Liver (tissue), 9 donors: ENCODE measurements around the gene LRRC71. TPM values are rescaled to one million over a fixed set of nuclear protein-coding genes. Genes with fewer than 3 reads are reported as not detected.

Experiments
- DNase-seq: peaks from one replicate; pipeline ENCODE4 v3.0.0-alpha.2; 2017; ENCODE audit warnings: low spot score
- H3K27ac ChIP-seq, 2 donors: one replicate each; pipeline ENCODE4 v1.7.0; 2013; ENCODE audit warnings: inconsistent platforms in 2 of 2, low read length in 2 of 2, control low read depth in 1 of 2, low read depth in 1 of 2, mild to moderate bottlenecking in 1 of 2
- H3K27me3 ChIP-seq, 4 donors: one replicate each; pipeline versions ENCODE4 v1.6.1 to v1.7.0; 2013; ENCODE audit warnings: low read length in 3 of 4, inconsistent platforms in 1 of 4, mild to moderate bottlenecking in 1 of 4, moderate library complexity in 1 of 4; ENCODE audit not compliant: control insufficient read depth in 4 of 4, insufficient read depth in 4 of 4
- H3K36me3 ChIP-seq, 4 donors: one replicate each; pipeline versions ENCODE4 v1.6.1 to v1.7.0; 2013; ENCODE audit warnings: low read length in 3 of 4, mild to moderate bottlenecking in 3 of 4, low read depth in 1 of 4, moderate library complexity in 1 of 4; ENCODE audit not compliant: control insufficient read depth in 4 of 4, insufficient read depth in 3 of 4
- H3K4me1 ChIP-seq, 4 donors: one replicate each; pipeline versions ENCODE4 v1.6.1 to v1.7.0; 2013; ENCODE audit warnings: low read length in 3 of 4, mild to moderate bottlenecking in 3 of 4, moderate library complexity in 1 of 4; ENCODE audit not compliant: control insufficient read depth in 4 of 4, insufficient read depth in 4 of 4
- H3K4me3 ChIP-seq, 3 donors: one replicate each; pipeline versions ENCODE4 v1.6.1 to v1.7.0; 2013; ENCODE audit warnings: low read length in 3 of 3, control low read depth in 1 of 3, low read depth in 1 of 3, mild to moderate bottlenecking in 1 of 3
- H3K9ac ChIP-seq, 2 donors: one replicate each; pipeline ENCODE4 v1.7.0; 2013; ENCODE audit warnings: low read length in 2 of 2, mild to moderate bottlenecking in 2 of 2, moderate library complexity in 2 of 2, control low read depth in 1 of 2, low read depth in 1 of 2
- H3K9me3 ChIP-seq, 4 donors: one replicate each; pipeline versions ENCODE4 v1.6.1 to v1.7.0; 2013; ENCODE audit warnings: low read length in 3 of 4; ENCODE audit not compliant: control insufficient read depth in 4 of 4
- EGR1 ChIP-seq, 2 donors: IDR thresholded peaks; 2 replicates each; pipeline ENCODE4 v1.6.1; 2016 to 2018; ENCODE audit warnings: antibody characterized with exemption in 2 of 2, low read depth in 2 of 2
- FOXA1 ChIP-seq: IDR thresholded peaks from 2 replicates; pipeline ENCODE4 v1.6.1; 2016; ENCODE audit warnings: antibody characterized with exemption
- FOXA2 ChIP-seq: IDR thresholded peaks from 2 replicates; pipeline ENCODE4 v1.6.1; 2016; ENCODE audit warnings: antibody characterized with exemption
- GABPA ChIP-seq, 2 donors: IDR thresholded peaks in 1 of 2; conservative IDR thresholded peaks in 1 of 2; 2 replicates each; pipeline ENCODE4 v1.6.1; 2016; ENCODE audit warnings: antibody characterized with exemption in 2 of 2, mild to moderate bottlenecking in 1 of 2, moderate library complexity in 1 of 2
- HNF4A ChIP-seq, 2 donors: conservative IDR thresholded peaks; 2 replicates each; pipeline ENCODE4 v1.6.1; 2016; ENCODE audit warnings: antibody characterized with exemption in 2 of 2, mild to moderate bottlenecking in 2 of 2
- HNF4G ChIP-seq: IDR thresholded peaks from 2 replicates; pipeline ENCODE4 v1.6.1; 2016; ENCODE audit warnings: antibody characterized with exemption
- JUND ChIP-seq, 2 donors: IDR thresholded peaks; 2 replicates each; pipeline ENCODE4 v1.6.1; 2016; ENCODE audit warnings: antibody characterized with exemption in 2 of 2
- NR2F2 ChIP-seq: IDR thresholded peaks from 2 replicates; pipeline ENCODE4 v1.6.1; 2016; ENCODE audit warnings: antibody characterized with exemption
- RXRA ChIP-seq, 2 donors: IDR thresholded peaks; 2 replicates each; pipeline ENCODE4 v1.6.1; 2017 to 2018; ENCODE audit warnings: antibody characterized with exemption in 2 of 2, mild to moderate bottlenecking in 1 of 2
- SP1 ChIP-seq: IDR thresholded peaks from 2 replicates; pipeline ENCODE4 v1.6.1; 2018; ENCODE audit warnings: antibody characterized with exemption, mild to moderate bottlenecking
- TAF1 ChIP-seq: conservative IDR thresholded peaks from 2 replicates; pipeline ENCODE4 v1.6.1; 2016; ENCODE audit warnings: antibody characterized with exemption, mild to moderate bottlenecking
- YY1 ChIP-seq: IDR thresholded peaks from 2 replicates; pipeline ENCODE4 v1.6.1; 2016; ENCODE audit warnings: antibody characterized with exemption, mild to moderate bottlenecking
- WGBS: extraction: QIAGEN DNeasy Blood & Tissue Kit; methylation state at CpG from one replicate; pipeline ENCODE4 v1.1.7; 2013; 5-methylcytosine and 5-hydroxymethylcytosine counted together
- polyA plus RNA-seq, 2 donors: library from polyadenylated mRNA; stranded (reverse) in 1 of 2; unstranded in 1 of 2; fragments of 200-250 nt in 1 of 2; fragments of >200 nt in 1 of 2; fragmentation: Nextera tagmentation in 1 of 2; extraction: Ambion mirVana in 1 of 2; gene quantifications; one replicate each; pipeline versions ENCODE4 v1.2.1 to v1.2.3, GENCODE V29; 2013 to 2015
- total RNA-seq, 2 donors: library from RNA; depleted of rRNA; stranded (reverse); fragments of >200 nt; gene quantifications; one replicate each; pipeline ENCODE4 v1.2.3, GENCODE V29; 2014
- TF ChIP-seq, protein P1 (sequence below): IDR thresholded peaks from 2 replicates; pipeline ENCODE4 v1.6.1; 2016; ENCODE audit warnings: antibody characterized with exemption
- TF ChIP-seq, protein P2 (sequence below): IDR thresholded peaks from 2 replicates; pipeline ENCODE4 v1.6.1; 2016; ENCODE audit warnings: antibody characterized with exemption
- TF ChIP-seq, protein P3 (sequence below): IDR thresholded peaks from 2 replicates; pipeline ENCODE4 v1.6.1; 2016; ENCODE audit warnings: antibody characterized with exemption, mild to moderate bottlenecking
- TF ChIP-seq, protein P4 (sequence below): IDR thresholded peaks from 2 replicates; pipeline ENCODE4 v1.6.1; 2016; ENCODE audit warnings: antibody characterized with exemption
- TF ChIP-seq, protein P5 (sequence below): fragments of 150-350 bp; IDR thresholded peaks from 2 replicates; pipeline ENCODE4 v1.5.1; 2017; ENCODE audit warnings: improper control_type of control experiment, low read depth, low read length; ENCODE audit not compliant: missing input control
- donor health status: healthy.
- donor health status: healthy.
- donor health status: healthy.
- donor health status: healthy.
- donor health status: healthy.

LRRC71 gene
- total and polyA plus RNA-seq, 4 donors: 0.10 TPM; not detected in 3

DNA sequence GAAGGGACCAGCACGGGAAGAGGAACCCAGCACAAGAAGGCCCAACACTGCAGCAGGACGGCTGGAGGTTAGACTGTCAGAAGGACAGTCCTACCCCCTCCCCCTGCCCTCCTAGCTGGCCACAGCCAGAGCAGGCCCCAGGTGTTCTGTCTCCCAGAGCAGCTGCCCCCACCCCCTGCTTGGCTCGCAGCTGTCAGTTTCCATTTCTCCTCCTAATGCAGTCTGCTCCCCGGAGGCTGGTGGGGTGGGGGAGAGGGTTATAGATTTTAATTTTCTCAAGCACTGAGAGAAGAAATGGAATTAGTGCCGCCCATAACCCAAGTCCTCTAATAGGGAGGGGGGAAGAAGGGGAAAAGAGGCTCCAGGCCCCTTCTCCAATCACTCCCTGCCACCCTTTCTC, 40.0 kb upstream of the LRRC71 start:
- Histone ChIP-seq H3K4me3 (no peak overlapping the region), H3K36me3 (no peaks in the 10 kb centered on the region), H3K4me1 (no peaks in the 10 kb centered on the region), H3K27ac (no peak overlapping the region), H3K9ac (no peak overlapping the region), H3K9me3 (no peaks in the 10 kb centered on the region), H3K27me3 (no peaks in the 10 kb centered on the region)
- WGBS: 73% methylated on average over 5 of the region's 5 CpGs
- TF ChIP-seq NR2F2 (no peak), FOXA1 (no peak), HNF4A (conservative IDR thresholded peaks at IDR 0.05) (no peak), YY1 (no peak), RXRA (IDR thresholded peaks at IDR 0.05) (no peak), TAF1 (no peak)
- TF ChIP-seq, protein P1, sequence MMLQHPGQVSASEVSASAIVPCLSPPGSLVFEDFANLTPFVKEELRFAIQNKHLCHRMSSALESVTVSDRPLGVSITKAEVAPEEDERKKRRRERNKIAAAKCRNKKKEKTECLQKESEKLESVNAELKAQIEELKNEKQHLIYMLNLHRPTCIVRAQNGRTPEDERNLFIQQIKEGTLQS: no peak
- TF ChIP-seq, protein P2, sequence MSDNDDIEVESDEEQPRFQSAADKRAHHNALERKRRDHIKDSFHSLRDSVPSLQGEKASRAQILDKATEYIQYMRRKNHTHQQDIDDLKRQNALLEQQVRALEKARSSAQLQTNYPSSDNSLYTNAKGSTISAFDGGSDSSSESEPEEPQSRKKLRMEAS: no peak
- TF ChIP-seq, protein P3, sequence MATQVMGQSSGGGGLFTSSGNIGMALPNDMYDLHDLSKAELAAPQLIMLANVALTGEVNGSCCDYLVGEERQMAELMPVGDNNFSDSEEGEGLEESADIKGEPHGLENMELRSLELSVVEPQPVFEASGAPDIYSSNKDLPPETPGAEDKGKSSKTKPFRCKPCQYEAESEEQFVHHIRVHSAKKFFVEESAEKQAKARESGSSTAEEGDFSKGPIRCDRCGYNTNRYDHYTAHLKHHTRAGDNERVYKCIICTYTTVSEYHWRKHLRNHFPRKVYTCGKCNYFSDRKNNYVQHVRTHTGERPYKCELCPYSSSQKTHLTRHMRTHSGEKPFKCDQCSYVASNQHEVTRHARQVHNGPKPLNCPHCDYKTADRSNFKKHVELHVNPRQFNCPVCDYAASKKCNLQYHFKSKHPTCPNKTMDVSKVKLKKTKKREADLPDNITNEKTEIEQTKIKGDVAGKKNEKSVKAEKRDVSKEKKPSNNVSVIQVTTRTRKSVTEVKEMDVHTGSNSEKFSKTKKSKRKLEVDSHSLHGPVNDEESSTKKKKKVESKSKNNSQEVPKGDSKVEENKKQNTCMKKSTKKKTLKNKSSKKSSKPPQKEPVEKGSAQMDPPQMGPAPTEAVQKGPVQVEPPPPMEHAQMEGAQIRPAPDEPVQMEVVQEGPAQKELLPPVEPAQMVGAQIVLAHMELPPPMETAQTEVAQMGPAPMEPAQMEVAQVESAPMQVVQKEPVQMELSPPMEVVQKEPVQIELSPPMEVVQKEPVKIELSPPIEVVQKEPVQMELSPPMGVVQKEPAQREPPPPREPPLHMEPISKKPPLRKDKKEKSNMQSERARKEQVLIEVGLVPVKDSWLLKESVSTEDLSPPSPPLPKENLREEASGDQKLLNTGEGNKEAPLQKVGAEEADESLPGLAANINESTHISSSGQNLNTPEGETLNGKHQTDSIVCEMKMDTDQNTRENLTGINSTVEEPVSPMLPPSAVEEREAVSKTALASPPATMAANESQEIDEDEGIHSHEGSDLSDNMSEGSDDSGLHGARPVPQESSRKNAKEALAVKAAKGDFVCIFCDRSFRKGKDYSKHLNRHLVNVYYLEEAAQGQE: no peak
- TF ChIP-seq, protein P4, sequence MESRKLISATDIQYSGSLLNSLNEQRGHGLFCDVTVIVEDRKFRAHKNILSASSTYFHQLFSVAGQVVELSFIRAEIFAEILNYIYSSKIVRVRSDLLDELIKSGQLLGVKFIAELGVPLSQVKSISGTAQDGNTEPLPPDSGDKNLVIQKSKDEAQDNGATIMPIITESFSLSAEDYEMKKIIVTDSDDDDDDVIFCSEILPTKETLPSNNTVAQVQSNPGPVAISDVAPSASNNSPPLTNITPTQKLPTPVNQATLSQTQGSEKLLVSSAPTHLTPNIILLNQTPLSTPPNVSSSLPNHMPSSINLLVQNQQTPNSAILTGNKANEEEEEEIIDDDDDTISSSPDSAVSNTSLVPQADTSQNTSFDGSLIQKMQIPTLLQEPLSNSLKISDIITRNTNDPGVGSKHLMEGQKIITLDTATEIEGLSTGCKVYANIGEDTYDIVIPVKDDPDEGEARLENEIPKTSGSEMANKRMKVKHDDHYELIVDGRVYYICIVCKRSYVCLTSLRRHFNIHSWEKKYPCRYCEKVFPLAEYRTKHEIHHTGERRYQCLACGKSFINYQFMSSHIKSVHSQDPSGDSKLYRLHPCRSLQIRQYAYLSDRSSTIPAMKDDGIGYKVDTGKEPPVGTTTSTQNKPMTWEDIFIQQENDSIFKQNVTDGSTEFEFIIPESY: no peak
- no peak for DNase-seq

DNA sequence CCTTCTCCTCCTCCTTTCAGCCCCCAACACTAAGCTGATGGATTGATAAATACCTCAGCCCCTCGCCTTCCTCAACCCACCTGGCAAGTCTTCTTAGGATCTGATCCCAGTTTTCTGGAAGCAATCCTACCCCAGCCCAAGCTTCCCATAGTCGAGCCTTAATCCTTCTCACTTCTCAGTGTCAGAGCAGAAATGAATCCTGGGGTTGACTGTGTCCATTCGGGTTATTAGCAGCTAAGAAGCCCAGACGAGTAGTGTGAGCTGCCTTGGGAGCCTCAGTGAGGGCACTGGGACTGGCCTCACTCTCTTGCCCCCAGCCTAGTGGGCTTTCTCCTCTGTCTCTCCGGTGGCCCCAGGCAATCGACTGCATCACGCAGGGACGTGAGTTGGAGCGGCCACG, 39.3 kb upstream of the LRRC71 start:
- TF ChIP-seq SP1: no peak
- TF ChIP-seq TAF1: no peak
- TF ChIP-seq GABPA (IDR thresholded peaks at IDR 0.05 in 1 of 2, conservative IDR thresholded peaks at IDR 0.05 in 1 of 2): no peak
- TF ChIP-seq RXRA (IDR thresholded peaks at IDR 0.05): no peak
- TF ChIP-seq, protein P1: no peak
- TF ChIP-seq HNF4A (conservative IDR thresholded peaks at IDR 0.05): no peak
- TF ChIP-seq, protein P5, sequence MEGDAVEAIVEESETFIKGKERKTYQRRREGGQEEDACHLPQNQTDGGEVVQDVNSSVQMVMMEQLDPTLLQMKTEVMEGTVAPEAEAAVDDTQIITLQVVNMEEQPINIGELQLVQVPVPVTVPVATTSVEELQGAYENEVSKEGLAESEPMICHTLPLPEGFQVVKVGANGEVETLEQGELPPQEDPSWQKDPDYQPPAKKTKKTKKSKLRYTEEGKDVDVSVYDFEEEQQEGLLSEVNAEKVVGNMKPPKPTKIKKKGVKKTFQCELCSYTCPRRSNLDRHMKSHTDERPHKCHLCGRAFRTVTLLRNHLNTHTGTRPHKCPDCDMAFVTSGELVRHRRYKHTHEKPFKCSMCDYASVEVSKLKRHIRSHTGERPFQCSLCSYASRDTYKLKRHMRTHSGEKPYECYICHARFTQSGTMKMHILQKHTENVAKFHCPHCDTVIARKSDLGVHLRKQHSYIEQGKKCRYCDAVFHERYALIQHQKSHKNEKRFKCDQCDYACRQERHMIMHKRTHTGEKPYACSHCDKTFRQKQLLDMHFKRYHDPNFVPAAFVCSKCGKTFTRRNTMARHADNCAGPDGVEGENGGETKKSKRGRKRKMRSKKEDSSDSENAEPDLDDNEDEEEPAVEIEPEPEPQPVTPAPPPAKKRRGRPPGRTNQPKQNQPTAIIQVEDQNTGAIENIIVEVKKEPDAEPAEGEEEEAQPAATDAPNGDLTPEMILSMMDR: no peak
- no peak for TF ChIP-seq HNF4G
- TF ChIP-seq, protein P4: no peak
- TF ChIP-seq, protein P3: no peak
- TF ChIP-seq NR2F2: no peak
- no peak for TF ChIP-seq FOXA2
- TF ChIP-seq YY1: no peak
- TF ChIP-seq EGR1 (IDR thresholded peaks at IDR 0.05; ENCODE audit: low read depth in 2 of 2): no peak
- TF ChIP-seq JUND (IDR thresholded peaks at IDR 0.05): no peak
- Histone ChIP-seq H3K36me3 (no peaks in the 10 kb centered on the region), H3K27me3 (no peaks in the 10 kb centered on the region), H3K27ac (no peak overlapping the region), H3K4me1 (no peaks in the 10 kb centered on the region), H3K9ac (no peak overlapping the region), H3K9me3 (no peaks in the 10 kb centered on the region), H3K4me3 (no peak overlapping the region)
- DNase-seq: no peak
- WGBS: 62% methylated on average over 10 of the region's 10 CpGs
